ENCODE results near the gene IFT80.
A peak's percentile ranks its signal among the peaks of the same experiment; 100 is the strongest.
"Not testable (repeated sequence)": the region's sequence is repeated elsewhere in the genome, so short reads cannot be mapped to it uniquely, and the experiment has no call there.

The IFT80 gene

DNA sequence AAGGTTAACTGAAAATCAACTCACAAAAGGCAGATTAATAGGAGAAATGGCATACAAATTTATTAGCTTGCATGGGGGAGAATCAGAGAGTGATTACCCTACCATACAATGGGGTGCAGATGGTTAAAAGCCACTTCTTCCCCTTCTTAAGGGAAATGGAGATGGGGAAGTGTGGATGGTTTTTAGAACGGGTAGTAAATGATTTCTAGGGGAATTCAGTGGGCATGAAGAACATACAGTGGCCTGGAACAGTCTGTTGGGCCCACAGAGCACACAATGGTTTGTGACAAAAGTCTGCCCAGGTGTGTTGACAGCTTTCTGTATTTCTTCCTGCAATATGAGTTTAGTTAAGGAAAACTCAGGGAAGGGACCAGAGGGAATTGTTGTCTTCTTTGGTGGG lies 112.8 kb downstream of the IFT80 start:
- no peak for DNase-seq (ENCODE audit: low read depth, low spot score)
- H3K27ac ChIP-seq, result no peak overlapping the region

DNA sequence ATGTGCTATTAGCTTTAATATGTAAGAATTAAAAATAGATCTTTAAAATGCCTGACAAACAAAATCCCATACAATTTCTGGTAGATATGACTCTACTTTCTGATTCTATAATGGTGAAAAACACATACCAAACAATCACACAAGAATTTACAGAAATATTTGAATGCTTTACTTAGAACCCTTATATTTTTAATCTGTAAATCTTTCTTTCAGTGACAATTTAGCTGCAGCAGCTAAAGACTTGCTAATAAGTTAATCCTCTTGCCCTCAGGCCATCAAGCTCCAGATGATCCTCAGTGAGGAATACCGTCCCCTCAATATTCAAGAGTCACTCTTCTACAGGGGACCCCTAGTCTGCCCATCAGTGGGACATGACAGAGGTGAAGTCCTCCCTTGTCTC lies 118.2 kb downstream of the IFT80 start:
- no peak overlapping the region for H3K27ac ChIP-seq
- no peak for DNase-seq (ENCODE audit: low read depth, low spot score)

DNA sequence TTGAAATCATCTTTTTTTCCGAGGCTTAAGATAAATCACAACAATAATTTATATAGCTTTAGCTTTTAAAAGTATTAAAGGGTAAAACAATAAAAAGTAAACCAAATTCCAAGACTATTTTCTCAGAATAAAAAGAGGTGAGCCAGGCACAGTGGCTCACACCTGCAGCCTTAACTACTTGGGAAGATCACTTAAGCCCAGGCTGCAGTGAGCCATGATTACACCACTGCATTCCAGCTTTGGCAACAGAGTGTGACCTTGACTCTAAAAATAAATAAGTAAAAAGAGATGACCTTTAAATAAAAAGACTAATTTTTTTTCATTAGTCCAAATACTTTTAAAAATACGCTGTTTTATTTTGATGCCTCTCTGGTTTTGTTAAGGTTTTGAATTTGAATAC lies 119.4 kb downstream of the IFT80 start:
- no peak overlapping the region for H3K27ac ChIP-seq
- DNase-seq (ENCODE audit: low read depth, low spot score), result no peak

DNA sequence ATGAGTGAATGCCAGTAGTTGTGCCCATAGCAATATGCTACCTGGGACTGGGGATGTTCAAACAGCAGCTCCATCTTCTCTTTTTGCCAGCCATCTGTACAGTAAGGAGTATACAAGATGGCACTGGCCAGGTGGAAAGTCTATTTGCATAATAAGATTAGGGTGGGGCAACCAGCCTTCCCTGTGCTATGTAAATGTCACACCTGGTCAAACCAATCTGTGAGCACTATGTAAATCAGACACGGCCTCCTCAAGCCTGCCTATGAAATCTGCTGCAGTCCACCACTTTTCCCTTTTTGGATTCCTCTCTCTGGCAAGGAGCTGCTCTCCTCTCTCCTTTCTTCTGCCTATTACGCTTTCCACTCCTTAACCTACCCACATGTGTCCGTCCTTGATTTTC lies 120.8 kb downstream of the IFT80 start:
- no peak for DNase-seq (ENCODE audit: low read depth, low spot score)
- H3K27ac ChIP-seq, result no peak overlapping the region

DNA sequence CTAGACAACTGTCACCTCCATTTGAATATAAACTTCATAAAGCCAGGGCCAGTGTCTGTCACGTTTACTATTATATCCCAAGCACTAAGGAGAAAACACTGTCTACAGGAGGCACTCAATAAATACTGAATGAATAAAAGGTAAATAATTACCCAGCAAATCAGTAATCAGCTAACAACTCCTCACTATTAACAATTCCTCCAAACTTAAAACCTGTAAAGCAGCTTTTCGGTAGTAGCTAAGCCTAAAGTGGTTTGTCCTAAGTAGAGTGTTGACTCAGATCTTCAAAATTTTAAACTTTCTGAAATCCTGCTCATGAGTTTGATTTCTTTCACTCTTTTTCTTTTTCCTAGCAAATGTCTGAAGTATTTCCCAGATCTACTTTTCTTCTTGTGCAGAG lies 133.9 kb downstream of the IFT80 start:
- no peak overlapping the region for H3K27ac ChIP-seq
- no peak for DNase-seq (ENCODE audit: low read depth, low spot score)

DNA sequence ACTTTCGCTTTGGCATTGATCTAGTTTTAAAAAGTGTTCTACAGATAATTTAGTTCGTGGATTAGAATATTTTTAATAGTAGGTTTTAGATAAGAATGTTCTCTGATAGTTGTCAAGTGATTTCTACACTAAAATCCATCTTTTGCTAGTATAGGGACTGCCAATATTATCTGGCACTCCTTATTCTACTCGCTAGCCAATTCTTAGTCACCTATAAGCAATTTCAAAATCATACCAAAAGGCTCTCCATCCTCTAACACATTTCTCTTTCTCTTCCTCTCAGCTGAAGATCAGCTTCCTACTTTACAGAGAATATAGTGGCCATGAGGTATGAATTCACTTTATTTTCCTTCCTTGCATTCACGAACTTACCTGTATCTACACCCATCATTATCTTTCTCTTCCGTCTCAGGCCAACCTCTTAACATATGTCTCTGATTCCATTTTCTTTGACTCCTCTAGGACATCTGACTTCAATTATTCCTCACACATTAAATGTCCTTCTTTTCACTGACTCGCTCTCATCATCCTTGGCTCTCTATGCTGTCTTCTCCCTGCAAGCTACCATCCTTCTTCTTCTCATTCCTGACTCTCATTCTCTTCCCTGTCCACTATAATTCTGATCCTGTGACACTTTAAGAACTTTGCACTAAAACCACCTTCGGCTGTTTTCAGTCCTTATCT lies 138.3 kb downstream of the IFT80 start:
- H3K27ac ChIP-seq, result no peak overlapping the region
- no peak for DNase-seq (ENCODE audit: low read depth, low spot score)

DNA sequence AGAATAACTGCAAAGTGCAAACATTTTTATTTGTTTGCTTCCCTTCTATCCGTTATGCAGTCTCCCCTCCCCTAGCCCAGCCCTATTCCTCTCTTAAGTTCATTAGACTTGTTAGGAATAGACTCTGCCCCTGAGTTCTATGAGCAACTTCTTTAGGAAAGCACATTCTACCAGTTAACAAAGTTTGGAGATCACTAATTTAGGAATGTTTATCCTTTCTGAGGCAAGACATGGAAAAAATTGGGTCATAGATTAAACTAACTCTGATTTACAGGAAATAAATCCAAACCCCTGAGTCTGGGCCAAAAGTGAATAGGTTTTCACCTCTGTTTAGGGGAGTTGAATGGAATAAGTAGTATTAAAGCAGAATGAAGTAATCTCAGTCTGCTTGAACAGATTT lies 139.4 kb downstream of the IFT80 start:
- DNase-seq (ENCODE audit: low read depth, low spot score), result no peak
- no peak overlapping the region for H3K27ac ChIP-seq

DNA sequence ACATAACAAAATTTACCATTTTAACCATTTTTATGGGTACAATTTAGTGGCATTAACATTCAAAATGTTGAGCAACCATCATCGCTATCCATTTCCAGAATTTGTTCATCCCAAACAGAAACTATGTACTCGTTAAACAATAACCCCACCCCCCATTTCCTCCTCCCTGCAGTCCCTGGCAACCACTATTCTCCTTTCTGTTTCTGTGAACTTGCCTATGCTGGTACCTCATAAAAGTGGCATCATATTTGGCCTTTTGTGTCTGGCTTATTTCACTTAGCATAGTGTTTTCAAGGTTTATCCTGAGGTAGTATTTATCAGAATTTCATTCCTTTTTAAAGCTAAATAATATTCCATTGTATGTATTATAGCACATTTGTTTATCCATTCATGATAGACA lies 141.4 kb downstream of the IFT80 start:
- no peak overlapping the region for H3K27ac ChIP-seq
- DNase-seq (ENCODE audit: low read depth, low spot score), result no peak

DNA sequence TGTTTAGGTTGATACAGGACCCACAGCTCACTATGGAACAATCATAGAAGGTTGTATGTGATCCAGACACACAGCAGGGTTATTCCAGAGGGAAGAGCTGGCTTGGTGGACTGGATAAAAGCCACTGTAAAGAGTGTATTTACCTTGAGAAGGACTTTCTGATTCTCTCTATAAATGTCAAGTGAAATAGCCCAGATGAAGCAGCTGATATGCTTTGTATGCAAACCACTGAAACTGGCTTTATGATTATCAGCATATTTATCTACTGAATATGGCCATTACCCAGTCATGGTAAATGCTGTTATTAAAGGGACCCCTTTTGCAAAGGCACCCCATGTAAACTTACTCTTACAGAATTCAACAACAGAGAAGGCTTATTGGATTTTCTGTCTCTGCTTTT lies 145.7 kb downstream of the IFT80 start:
- H3K27ac ChIP-seq, result no peak overlapping the region
- no peak for DNase-seq (ENCODE audit: low read depth, low spot score)

DNA sequence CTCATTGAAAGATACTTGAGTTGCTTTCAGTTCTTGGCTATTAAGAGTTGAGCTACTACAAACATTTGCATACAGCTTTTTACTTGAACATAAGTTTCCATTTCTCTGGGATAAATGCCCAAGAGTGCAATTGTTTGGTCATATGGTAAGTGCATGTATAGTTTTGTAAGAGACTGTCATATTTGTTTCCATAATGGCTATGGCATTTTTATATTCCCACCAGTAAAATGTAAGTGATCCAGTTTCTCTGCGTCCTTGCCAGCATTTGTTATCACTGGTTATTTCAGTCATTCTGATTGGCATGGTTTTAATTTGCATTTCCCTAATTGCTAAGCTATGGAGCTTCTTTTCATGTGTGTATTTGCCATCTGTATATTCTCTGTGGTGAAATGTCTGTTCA lies 151.3 kb downstream of the IFT80 start:
- no peak for DNase-seq (ENCODE audit: low read depth, low spot score)
- no peak overlapping the region for H3K27ac ChIP-seq

DNA sequence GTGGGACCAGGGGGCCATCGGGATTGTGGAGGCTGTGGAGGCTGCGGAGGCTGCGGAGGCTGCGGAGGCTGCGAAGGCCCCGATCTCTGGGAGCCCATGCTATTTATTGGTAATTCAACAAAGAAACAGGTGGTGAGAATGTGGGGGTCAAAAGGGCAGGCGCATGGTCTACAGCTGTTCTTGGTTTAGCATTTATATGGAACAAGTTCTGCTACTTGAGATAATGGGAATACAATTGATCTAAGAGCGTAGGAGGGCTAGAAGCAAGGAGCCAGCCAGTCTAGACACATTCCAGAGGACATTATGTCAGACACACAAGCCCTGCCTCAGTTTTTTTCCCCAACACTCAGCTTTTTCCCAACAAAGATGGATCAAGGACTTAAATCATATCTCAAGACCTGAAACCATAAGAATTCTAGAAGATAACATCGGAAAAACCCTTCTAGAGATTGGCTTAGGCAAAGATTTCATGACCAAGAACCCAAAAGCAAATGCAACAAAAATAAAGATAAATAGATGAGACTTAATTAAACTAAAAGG lies 153.7 kb downstream of the IFT80 start:
- no peak for DNase-seq (ENCODE audit: low read depth, low spot score)
- no peak overlapping the region for H3K27ac ChIP-seq

DNA sequence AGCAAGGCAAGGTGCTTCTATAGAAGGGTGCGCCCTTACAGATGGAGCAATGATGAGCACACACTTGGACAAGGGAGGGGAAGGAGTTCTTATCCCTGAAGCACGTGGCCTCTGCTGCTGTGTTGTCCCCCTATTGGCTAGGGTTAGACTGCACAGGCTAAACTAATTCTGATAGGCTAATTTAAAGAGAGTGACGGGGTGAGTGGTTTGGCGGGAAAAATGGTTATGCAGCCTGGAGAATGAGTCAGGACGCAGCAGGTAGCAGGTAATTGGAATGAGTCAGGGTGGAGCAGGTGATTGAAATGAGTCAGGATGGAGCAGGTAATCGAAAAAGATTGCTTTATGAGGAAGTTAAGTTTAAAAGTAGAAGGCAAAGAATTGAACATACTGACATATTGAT lies 158.3 kb downstream of the IFT80 start:
- H3K27ac ChIP-seq, result not testable (repeated sequence)
- peak; percentile 41 for DNase-seq (ENCODE audit: low read depth, low spot score)

DNA sequence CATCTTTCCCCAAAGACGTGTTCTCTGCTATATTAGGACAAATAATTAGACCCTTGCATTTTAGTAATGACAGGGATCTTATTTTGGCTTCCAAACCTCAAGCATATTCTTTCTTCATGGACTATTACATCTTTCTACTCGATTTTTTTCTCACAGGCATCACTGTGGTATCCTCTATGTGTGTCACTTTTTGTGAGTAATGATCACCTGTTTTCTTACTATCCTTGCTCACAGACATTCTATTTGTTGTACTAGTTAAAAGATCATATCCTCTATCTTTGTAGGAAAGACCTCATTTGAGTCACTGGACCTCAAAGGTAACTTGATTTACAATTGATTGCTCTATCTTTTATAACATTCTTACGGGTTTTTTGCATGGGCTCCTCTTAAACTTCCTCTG lies 167.0 kb downstream of the IFT80 start:
- H3K27ac ChIP-seq, result no peak overlapping the region
- no peak for DNase-seq (ENCODE audit: low read depth, low spot score)

DNA sequence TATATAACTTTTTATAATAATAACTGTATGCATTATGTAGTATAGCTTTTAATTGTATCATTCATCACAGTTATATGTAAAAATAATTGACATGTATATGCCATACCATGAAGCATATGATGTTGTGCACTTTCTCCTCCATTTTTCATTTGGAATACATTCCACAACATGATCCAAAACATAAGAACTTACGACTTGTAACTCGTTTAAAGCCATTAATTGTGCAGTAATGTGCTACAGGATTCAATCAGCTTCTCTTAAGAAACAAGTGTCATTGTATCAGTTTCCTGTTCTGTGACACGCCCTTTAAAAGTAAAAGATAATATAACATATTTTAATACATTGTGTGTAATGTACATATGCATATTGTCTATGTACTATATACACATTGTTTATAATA lies 171.6 kb downstream of the IFT80 start:
- no peak for DNase-seq (ENCODE audit: low read depth, low spot score)
- no peak overlapping the region for H3K27ac ChIP-seq

DNA sequence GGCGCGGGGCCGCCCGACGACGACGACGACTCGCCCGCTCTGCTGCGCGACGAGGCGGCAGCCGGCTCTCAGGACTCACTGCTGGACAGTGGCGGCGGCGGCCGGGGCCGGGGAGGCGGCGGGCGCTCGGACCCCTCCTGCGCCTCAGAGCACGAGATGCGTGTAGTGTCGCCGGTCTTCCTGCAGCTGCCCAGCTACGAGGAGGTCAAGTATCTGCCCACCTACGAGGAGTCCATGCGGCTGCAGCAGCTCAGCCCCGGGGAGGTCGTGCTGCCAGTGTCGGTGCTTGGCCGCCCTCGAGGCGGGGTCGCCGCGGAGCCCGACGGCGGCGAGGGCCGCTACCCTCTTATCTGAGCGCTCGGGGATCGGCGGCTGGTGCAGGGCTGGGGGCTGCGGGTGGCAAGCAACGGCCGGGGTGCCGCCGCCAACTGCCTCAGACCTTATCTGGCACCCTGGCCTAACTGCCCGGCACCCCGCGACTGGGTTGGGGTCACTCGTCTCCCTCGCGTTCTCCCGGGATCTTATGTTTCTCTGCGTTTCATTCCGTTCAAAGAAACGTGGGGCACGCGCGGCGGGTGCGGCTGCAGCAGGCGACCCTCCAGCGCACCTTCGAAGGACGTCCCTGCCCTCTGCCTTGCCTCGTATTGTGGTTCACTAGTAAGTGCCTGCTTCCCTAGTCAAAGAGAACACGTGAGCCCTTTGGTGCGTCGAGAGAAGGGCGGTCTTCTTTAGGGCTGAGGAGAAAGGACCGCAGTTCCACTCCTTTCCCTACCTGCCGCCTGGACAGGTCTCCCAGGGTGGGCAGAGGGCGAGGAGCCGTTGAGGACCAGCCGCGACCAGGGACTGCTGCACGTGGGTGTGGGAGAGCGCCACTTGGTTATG lies 172.8 kb downstream of the IFT80 start:
- DNase-seq (ENCODE audit: low read depth, low spot score), result no peak
- no peak overlapping the region for H3K27ac ChIP-seq

DNA sequence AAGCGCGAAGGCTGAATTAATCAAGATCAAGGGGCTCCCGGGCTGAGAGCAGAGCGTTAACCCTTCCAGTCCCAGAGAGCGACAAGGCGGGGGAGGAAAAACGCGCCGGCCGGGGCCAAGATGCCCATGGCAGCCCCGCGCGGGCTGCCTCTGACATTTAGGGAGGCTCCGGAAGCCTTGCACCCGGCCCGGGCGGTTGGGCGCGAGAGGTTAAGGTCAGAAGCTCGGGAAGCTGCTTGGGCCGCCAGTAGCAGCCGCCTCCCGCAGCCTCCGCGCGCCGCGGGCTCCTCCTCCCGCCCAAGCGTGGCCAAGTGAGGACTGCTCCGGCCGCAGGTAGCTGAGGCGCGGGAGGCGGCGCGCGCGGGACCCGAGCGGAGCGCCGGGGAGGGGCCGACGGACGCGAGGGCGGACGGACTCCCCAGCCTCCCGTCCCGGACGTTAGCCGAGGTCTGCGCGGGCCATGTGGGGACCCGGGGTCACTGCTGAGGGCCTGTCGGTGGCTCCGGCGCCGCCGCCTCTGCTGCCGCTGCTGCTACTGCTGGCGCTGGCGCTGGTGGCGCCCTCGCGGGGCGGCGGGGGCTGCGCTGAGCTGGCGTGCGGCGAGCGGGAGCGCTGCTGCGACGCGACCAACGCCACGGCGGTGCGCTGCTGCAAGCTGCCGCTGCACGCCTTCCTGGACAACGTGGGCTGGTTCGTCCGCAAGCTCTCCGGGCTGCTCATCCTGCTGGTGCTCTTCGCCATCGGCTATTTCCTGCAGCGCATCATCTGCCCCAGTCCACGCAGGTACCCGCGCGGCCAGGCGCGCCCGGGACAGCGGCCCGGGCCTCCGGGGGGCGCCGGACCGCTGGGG lies 173.6 kb downstream of the IFT80 start, which contains the start of gene C3orf80:
Gene C3orf80, plus strand, starts transcription at position 247 of the 850 bp plus-strand sequence. Its CDS starts 214 bp downstream, at position 461.
- H3K27ac ChIP-seq, result no peak within 1 kb of the TSS
- no peak for DNase-seq (ENCODE audit: low read depth, low spot score)

DNA sequence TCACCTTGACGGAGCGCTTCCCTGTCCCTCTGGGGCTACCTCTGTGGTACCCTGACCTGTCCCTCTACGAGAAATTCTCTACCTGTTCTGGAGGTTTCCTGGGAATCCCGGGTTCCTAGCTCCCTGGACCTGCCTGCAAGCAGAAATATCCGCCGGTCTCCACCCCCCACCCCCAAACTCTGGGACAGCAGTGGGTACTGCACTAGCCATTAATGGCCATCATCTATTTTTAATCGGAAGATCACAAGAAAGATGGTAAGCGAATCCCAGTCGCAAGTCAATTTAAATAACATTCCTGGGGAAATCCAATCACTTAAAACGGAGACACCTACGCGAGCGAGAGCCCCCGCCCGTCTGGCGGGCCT lies 174.2 kb downstream of the IFT80 start:
- DNase-seq (ENCODE audit: low read depth, low spot score), result no peak

DNA sequence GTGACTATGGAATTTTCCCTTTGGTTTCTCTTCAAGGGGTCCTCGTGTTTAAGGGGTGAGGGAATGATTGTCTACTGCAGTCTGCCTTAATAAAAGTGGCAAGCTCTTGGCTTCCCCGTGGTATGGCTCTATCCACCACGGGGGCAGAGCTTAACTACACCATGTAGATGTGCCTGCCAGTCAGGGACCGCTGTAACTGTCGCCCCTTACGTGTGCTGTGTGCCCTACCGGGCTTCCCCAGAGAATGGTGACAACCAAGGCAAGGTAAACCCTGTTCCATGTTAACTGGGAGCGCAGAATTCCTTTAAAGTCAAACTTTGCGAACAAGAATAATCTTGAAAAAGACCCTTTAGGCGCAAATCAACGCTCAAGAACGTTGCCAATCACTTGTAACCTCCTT lies 174.8 kb downstream of the IFT80 start:
- no peak for DNase-seq (ENCODE audit: low read depth, low spot score)
- H3K27ac ChIP-seq, result no peak overlapping the region

More for the DNA sequence above, 174.2 kb downstream of the IFT80 start:
- H3K27ac ChIP-seq, result no peak overlapping the region

DNA sequence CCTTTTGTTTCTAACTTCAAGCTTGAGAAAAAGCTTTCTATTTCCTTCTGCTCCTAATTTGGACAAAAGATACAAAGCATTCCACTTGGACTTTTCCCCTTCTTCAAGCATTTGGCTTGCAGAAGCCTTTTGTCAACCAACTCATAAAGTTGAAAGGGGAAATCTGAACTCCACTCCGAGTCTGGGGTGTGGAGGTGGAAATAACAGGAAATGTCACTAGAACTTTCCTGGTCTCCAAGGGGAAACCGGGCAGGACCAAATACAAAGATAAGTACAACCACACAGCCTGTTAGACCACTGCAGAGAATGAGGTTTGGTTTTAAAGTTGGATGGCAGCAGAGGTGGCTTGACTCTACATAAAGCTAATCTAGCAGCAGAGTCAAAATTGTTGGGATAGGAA lies 178.0 kb downstream of the IFT80 start:
- H3K27ac ChIP-seq, result no peak overlapping the region
- DNase-seq (ENCODE audit: low read depth, low spot score), result no peak

DNA sequence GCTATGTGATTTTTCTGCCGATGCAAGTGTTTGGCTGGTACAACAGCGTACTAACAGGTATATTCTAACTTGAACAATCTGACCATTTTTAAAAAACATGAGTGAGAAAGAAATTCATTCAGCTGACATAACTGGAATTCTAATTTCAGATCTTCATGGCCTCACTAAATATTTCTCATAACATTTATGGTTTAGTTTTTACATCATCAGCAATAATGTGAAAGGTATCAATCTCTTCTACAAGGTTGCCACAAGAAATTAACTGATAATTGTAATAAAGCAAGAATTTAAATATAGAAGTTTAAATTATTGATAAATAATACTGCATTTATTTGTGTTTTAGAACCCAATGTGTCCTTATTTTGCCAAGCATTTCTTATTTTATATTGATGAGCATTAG lies 179.0 kb downstream of the IFT80 start:
- DNase-seq (ENCODE audit: low read depth, low spot score), result no peak
- H3K27ac ChIP-seq, result no peak overlapping the region

DNA sequence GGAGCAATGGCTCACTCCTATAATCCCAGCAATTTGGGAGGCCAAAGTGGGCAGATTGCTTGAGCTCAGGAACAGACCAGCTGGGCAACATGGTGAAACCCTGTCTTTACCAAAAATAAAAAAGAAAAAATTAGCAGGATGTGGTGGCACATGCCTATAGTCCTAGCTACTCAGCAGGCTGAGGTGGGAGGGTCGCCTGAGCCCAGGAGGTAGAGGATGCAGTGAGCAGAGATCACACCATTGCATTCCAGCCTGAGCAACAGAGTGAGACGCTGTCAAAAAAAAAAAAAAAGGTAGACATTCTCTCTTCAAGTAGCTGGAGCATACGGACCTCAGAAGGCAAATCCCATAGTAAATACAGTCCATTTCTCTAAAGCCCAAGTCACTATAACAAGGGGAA lies 180.9 kb downstream of the IFT80 start:
- DNase-seq (ENCODE audit: low read depth, low spot score), result no peak
- no peak overlapping the region for H3K27ac ChIP-seq

Data from epithelial cell of prostate (primary cell).